ENCODE measurements around the gene HOXA9. TPM values are rescaled to one million over a fixed set of nuclear protein-coding genes. Genes with fewer than 3 reads are reported as not detected.
A peak's percentile ranks its signal among the peaks of the same experiment; 100 is the strongest.

The HOXA9 gene
- total RNA-seq, 2 donors from 2014 or later = 18.0 to 28.6 TPM

DNA sequence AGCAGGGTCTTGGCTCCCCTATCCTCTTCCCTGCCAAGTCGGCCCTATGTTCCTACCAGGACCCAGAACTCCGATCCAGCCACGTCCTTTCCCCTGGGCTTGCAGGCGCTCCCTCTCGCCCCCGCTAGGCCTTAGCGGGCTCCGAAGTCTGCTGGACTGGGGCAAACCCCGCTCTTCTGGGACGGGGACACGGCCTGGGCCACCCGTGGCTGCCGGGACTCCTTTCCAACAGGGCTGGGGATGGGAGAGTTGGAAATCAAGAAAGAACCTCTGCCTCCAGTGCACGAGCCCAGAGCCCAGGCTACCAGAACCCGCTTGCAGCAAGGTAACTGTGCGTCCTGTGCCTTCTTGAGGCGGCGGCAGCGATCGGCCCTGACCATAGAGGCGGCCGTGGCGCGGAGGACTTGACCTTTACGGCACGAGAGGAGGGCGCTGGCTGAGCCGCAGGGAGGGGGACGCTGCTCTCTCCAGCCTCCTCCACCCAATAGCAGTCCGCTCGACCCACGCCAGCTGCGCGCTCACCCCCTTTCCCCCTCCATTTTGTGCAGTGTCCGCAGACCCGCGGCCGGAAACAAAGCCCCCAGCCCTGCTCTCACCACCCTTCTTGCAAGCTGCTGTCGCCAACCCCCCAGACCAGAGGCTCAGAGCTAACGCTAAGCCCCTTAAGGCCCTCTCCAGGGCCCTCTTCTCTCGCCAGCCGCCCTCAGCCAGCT is 26.7 kb upstream of the HOXA9 start:
- DNase-seq (peak; percentile 71 to 75), ATAC-seq (peak; percentile 29)
- intact Hi-C loops (cut with DNase I, micrococcal nuclease) = no loop called here

DNA sequence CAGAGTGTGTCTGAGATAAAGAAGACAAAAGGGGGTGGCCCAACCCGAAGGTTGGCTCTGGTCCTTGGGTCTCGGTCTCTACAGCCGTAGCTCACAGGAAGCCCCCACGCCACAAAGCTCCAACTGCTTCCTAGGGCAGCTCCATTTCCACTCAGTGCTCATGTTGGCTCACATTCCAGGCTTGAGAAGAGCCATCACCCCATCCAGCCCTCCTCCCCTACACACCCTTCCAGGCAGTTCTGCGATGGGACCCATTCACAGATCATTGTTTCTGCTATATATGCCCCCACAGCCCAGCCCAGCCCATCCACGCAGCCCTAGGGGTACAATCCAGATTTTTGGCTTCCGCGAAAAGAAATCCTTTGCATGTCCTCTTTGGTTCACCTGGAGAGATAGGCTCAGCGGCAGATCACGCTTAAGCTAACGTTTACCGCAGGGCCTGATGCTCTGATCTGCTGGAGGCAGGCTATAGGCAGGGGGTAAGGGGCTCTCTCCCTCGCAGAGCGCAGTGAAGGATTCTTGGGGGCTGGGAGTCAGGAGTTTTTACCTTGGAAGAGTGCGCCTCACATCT is 25.9 kb upstream of the HOXA9 start:
- peak; percentile 32 to 36 for DNase-seq
- intact Hi-C loops (cut with DNase I, micrococcal nuclease) = no loop called here

DNA sequence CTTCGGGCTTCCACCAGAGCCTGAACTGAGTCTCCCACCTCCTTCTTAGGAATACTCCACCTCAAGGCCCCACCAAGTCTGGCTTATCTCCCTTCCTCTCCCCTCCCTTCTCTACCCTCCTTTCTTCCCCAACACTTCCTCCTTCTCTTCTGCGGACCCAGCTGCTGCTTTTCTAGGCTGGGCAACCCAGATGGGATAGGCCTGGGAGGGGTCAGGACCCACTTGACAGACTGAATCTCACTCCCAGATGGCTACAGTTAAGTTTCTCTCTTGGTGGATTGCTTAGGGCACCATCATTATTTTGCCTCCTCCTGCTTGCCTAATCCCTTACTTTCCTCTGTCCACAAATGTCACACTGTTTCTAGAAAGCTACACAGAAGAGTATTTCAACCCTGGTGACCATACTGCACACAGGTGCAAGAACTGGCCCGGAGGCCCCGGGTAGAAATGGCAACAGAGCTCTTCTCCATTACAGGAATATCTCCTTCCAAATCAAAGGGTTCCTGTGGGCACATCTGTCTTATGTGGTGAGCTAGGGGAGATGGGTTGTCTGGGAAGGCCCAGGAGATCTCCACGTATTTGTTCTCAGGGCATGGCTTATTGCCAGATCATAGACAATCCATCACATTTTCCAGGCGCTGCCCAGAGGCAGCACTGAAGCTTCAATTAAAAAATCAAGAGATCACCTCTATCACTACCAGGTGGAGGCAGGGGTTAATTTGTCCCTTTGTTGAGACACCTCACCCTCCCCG is 24.8 kb upstream of the HOXA9 start:
- intact Hi-C loops (cut with DNase I, micrococcal nuclease) = no loop called here
- ATAC-seq = peak; percentile 22
- peak; percentile 52 to 62 for DNase-seq

More for the DNA sequence above, 25.9 kb upstream of the HOXA9 start:
- ATAC-seq = no peak

DNA sequence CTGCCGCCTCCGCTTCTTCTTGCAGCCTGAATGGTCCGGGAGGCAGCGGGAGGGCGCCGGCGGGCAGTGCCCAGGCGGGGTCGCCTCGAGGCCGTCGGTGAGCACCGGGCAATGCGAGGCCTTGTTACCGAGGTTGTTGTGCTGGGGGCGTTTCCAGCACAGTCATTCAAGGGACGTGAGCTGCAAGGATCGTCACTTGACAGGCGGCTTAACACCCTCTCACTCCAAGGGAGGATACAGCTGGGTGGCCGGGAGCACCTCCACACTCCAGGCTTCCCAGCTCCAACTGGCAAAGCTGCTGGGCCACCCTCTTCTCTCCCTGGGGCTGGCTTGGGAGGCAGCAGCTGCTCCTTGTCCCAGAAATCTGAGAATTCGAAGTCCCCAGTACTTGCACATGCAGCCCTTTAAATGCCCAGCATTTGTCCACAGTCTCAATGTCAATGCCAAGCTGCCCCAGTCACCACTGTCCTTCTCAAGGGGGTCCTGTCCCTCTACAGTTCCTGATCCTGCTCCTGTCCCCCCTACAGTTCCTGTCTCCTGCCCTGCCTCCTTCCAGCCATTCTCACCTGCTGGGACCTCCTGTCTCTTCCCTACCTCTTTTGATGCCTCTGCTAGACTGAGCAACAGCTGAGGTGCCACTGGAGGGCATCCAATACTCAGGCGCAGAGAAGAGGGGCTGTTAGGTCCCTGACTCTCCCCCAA is 24.1 kb upstream of the HOXA9 start:
- intact Hi-C loops (cut with DNase I, micrococcal nuclease) = no loop called here
- ATAC-seq = peak; percentile 45
- DNase-seq = peak; percentile 76 to 80

DNA sequence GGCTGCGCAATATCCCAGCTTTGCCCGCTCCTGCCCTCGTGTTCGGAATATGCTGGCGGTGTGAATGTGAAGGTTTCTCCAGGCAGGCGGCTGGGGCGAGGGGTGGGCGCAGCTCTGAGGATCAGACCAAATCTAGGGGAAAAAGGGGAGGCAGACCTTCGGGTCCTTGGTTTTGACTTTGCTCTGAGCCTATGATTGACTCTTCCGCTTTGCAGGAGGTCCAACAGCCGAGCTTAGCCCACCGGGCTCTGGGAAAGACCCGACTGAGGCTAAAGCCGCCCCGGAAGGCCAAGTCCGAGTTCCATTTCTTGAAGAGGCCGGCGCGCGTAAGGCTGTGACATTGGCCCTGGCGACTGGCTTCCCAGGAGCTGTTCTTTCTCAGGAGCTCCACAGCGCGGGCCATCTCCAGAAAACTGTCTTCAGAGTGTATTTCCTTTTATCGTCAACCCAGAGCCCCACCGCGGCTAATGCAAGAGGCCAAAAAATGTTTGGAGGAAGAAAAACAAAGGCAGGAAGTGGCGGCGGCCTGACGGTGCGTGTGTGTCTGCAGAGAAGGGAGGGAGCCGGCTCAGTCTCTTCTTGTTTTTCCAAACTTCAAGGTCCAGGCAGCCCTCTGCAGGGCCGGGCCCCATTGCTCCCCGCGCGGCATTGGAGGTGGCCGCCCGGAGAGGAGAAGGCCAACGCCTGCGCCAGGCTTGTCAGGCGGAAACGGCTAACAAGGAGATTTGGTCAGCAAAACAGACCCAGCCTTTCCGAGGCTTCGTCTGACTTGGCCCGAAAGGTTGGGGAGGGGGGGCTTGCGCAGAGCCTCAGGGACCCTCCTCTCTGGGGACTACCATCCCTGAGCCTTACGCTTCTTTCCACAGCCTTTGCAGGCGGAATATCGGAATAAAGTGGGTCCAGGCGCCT is 23.3 kb upstream of the HOXA9 start:
- intact Hi-C loops (cut with DNase I, micrococcal nuclease) = no loop called here
- DNase-seq = peak; percentile 45 to 68
- ATAC-seq = peak; percentile 3

DNA sequence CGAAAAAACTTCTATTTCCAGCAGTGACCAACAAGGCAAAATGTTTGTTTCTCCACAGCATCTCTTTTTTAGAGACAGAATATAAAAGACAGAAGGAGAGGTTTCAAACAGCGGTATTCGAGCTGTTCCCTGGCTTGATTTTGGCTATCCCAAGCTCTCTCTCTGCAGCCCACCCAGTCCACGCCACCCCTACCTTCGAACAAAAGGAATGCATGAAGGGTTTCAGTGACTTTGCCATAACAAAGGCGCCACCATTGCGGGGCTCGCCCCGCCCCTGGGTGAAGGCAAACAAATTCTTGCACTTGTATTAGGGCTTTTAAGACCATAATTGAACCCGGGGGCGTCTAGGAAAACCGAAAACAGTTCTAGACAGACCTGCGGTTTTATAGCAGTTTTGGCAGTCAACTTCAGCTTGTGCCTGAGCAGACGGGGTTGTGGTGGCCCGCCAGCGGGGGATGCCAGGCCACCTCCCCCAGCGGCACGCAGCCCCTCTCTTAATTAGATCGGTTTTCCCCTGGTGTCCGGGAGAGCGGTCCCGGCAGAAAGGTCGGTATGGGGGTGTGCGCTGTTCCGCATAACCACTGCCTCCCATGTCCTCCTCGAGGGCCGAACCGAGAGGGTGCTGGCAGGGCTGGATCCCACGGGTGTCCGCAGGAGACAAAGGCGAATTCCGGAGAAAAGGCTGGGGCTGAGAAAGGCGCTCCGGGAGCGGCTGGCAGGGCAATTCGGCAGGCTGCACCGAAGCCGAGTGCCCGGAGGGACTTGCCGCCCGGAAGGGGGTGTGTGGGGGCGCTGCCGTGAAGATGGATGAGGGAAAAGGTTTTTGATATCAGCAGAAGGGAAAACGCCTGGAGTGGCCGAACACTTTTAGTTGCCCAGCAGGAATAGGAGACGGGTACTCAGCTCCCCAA is 22.4 kb upstream of the HOXA9 start:
- ATAC-seq (no peak), DNase-seq (peak; percentile 24 to 44)
- intact Hi-C loops (cut with DNase I, micrococcal nuclease) = no loop called here

DNA sequence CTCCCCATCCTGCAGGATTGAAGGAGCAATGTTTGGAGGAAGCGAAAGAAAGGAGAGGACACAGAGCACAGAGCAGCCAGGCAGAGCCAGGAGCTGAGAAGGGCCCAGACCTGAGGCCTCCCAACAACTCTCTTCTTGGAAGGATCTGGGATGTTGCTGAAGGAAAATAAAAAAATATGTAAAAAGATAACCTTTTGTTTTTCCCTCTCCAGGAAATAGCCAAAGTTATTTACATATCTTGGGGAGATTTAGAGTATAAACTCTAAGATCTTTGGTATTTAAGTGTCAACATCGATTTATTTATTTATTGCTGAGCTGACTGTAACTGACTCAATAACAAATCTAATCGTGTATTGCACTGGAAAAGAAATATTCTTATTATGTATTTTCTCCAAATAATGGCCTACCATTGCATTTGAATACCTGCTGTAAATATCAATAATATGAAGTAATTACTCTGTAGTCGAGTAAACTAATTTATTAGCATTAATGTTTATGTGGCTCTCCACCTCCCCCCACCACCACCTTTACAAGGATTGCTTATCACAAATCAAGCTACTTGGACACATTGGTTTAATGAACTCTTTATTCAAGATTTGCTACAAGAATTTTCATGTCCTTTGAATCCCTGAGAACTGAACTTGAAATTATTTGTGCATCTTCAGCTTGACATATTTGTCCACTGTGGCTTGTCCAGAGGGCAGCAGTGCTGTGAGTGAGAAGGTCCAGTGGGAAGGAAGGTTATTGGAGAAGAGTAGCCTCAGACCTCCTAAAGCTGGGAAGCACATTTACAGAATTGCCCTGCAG is 21.5 kb upstream of the HOXA9 start:
- ATAC-seq = no peak
- DNase-seq = peak; percentile 24 to 27
- intact Hi-C loops (cut with DNase I, micrococcal nuclease) = no loop called here

DNA sequence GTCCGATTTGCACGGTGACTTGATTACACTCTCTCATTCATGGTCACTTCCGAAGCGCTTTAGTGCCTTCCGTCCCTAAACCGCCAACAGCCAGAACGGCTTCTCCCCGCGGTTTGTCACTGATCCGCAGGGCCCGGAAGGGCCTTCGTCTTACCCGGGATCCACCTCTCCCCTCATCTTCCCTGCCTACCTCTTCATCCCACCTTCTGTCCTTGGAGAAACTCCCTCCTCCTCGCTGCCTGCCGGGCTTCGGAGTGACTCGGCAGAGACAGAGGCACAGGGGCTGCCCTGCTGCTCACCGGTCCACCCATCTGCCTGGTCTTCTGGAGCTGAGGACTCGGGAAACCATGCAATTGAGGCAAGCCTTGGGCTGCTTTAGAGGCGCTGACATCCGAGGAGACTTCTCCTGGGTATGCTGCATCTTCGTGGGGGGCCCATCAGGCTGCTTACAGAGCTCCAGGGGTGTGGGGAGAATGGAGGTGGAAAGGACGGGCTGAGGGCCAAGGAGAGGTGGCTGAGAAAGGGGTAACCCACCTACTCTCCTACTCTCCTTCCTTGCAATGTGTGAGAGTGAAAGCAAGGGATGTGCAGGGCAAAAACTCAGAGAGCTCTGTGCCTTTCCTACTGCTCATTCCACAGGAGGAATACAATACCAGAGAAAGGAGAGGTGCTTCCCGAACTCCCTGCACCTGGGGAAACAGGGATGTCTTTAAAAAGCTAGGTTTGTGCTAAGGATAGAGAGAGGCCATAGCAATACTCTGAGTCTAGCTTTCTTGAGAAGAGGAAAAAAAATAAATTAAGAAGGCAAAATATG is 20.7 kb upstream of the HOXA9 start:
- intact Hi-C loops (cut with DNase I, micrococcal nuclease) = no loop called here
- DNase-seq = peak; percentile 30 to 36
- ATAC-seq = no peak

DNA sequence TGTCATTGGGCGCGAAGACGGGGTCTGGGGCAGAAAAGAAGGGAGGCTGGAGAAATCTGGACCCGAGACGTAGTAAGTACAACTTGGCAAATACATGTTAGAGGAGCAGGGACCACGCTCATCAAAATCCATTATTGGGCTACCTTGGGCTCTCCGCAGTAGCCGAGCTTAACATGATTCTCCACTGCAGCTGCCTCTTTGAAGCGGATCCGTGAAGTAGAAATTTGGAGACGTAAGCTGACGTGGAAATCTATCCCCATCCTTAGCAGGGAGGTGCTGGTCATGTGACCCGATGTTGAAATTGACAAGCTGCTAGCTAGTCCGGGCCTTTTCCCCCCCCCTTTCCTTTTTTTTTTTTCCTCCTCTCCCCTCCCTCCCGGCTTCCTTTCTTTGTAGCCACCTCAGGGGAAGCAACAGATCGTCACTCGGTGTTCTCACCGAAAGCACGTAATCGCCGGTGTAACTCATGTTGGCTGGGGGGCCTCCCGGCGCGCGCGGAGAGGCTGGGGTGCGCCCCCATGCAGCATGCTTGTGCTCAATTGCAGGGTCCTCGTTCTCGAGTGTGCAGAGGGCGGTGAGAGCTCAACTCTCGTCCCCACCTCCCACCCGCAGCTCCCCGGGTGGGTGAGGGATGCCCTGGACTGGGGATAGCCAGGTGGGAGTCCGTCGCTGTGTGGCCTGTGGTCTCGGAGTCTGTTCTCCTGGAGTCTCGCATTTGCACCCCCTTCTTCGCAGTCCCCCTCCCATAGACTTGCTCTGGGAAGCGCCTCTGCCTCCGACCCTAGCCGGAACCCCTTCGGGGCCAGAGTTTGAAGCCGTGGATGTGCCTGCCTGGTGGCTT is 19.9 kb upstream of the HOXA9 start, which contains the start of gene HOXA11:
HOXA11 (minus strand) TSS at position 220 of the 841 bp plus-strand sequence; CDS start at position 132, 88 bp downstream.
- DNase-seq = peak; percentile 65 to 91
- ATAC-seq = peak; percentile 37

DNA sequence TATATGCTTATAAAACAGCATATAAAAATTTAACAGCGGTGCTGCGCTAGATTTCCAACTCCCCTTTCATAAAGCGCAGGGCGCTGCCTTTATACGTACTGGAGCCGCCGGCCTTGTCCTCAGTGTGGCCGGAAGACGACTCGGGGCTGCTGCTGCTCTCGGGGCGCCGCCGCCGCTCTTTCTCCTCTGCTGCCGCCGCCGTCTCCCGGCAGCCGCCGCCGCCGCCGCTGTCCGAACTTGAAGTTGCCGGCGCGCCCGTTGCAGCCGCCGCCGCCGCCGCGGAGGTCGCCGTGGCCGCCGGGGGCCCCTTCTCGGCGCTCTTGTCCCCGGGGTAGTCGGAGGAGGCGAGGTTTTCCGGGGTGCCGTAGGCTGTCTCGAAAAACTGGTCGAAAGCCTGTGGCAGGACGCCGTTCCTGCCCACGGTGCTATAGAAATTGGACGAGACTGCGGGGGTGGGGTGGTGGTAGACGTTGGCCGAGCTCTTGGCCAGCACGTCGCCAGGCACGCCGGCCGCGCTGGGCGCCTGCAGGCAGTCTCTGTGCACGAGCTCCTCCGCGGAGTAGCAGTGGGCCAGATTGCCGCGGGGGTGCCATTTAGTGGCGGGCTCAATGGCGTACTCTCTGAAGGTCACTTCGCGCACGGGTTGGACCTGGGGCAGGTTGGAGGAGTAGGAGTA is 19.1 kb upstream of the HOXA9 start:
- ATAC-seq = peak; percentile 24
- peak; percentile 64 to 80 for DNase-seq
- intact Hi-C loops (cut with DNase I, micrococcal nuclease) = no loop called here

More for the DNA sequence above, 19.9 kb upstream of the HOXA9 start, which contains the start of gene HOXA11:
- intact Hi-C loops (cut with DNase I, micrococcal nuclease) = no loop called here

DNA sequence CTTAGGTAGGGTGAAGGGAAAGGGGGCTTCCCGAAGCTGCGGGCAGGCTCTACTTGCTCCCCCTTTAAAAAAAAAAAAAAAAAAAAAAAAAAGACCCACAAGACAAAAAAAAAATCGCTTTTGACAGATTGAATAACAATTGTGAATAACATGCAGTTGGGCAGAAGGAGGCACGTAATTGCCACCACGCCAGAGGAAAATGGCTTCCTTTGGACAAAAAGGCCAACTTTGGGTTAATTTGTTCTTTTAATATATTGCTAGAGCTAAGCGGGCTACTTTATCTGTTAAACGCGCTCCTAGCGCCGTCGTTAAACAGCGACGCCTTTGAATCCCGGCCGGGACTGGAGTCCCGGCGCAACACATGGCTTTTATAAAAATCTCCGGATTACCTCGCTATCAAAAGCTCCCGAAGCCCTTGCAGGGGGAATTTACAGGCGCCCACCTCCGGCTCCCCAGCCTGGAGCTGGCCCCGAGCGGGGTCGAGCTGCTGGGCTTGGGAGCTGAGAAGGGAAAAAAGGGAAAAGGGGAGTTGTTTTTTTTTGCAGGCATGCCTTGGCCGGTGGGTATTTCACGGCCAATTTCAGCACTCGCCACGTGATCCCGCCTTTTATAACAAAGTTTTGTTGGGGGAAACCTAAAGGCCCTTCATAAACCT is 18.5 kb upstream of the HOXA9 start:
- ATAC-seq (no peak), DNase-seq (peak in 1 of 2 donors; percentile 45)
- intact Hi-C loops (cut with DNase I, micrococcal nuclease) = no loop called here

DNA sequence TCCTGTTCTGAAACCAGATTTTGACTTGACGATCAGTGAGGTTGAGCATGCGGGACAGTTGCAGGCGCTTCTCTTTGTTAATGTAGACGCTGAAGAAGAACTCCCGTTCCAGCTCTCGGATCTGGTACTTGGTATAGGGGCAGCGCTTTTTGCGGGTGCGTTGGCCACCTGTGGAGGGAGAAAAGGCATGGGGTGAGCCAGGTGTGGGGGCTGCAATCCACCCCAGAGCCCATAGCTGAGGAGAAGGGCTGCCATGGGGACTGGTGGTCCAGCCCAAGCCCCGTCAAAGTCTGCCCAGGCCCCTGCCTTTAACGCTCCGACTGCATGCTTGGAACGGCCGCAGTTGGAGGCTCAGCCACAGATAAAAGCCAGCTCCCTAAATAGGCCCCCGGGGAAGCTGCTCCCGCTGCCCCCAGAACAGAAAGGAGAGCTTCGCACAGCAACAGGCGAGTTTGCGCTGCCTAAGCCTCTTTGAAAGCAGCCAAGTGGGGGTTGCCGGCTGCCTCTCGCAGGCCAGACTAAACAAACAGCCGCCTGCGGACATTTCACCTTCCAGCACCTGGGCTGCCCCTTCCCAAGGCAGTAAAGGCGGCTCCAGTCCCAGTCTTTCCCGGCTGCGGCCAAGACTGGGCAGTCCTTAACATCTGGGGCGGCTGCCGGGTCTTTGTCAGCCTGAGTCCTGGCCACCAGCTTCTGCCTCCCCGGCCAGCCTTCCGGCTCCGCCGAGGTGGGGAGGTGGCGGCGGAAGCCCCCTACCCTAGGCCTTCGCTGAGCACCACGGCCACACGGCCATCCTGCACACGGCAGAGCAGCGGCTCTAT is 17.7 kb upstream of the HOXA9 start:
- intact Hi-C loops (cut with DNase I, micrococcal nuclease) = no loop called here
- ATAC-seq = no peak
- DNase-seq = peak; percentile 38 to 50

DNA sequence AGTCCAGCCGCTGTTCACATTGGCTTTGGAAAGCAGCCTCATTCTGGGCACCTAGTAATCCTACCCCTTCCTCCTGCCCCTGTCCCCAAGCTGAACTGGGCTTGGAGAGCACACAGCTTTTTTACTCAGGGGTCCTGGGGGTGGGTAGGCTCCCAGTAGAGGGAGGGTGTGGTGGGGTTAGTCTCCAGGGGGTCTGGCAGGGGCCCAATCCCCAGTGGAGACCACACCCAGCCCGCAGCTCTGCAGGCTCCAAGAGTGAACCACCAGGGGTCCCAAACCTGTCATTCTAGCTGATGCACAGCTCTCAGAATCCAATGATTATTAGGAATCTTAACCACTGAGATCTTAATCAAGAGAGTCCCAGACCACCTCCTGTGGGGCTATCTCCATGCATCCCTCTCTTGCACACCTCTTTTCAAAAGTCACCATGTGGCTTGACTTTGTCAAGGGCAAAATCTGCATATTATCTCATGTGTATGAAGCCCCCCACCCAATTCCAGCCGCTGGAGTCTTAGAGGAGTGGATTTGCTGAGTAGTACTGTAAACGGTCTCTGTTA is 17.0 kb upstream of the HOXA9 start:
- ATAC-seq (no peak), DNase-seq (peak in 1 of 2 donors; percentile 25)

More for the DNA sequence above, 17.0 kb upstream of the HOXA9 start:
- intact Hi-C loops (cut with DNase I, micrococcal nuclease) = no loop called here
